ENCODE data around the gene KAZN.

The KAZN gene

GRCh38 chr1:14812189-14812588 is 213.7 kb downstream of the KAZN start:
- no peak overlapping the region for H3K4me3 ChIP-seq (ENCODE audit: low read depth in 1 of 2, low read length in 1 of 2)
- no peaks in the 10 kb centered on the region for H3K36me3 ChIP-seq
- no peaks in the 10 kb centered on the region for H3K9me3 ChIP-seq
- TF ChIP-seq, protein P1, sequence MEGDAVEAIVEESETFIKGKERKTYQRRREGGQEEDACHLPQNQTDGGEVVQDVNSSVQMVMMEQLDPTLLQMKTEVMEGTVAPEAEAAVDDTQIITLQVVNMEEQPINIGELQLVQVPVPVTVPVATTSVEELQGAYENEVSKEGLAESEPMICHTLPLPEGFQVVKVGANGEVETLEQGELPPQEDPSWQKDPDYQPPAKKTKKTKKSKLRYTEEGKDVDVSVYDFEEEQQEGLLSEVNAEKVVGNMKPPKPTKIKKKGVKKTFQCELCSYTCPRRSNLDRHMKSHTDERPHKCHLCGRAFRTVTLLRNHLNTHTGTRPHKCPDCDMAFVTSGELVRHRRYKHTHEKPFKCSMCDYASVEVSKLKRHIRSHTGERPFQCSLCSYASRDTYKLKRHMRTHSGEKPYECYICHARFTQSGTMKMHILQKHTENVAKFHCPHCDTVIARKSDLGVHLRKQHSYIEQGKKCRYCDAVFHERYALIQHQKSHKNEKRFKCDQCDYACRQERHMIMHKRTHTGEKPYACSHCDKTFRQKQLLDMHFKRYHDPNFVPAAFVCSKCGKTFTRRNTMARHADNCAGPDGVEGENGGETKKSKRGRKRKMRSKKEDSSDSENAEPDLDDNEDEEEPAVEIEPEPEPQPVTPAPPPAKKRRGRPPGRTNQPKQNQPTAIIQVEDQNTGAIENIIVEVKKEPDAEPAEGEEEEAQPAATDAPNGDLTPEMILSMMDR (IDR thresholded peaks at IDR 0.05): no peak
- H3K4me1 ChIP-seq (ENCODE audit: control insufficient read depth in 1 of 2, insufficient read depth in 1 of 2, low read depth in 1 of 2, low read length in 1 of 2): no peaks in the 10 kb centered on the region
- H3K27me3 ChIP-seq: peaks cover 23% of the 10 kb centered on the region
- H3K27ac ChIP-seq: no peak overlapping the region

GRCh38 chr1:14815175-14815877 is 216.8 kb downstream of the KAZN start:
- H3K4me3 ChIP-seq (ENCODE audit: low read depth in 1 of 2, low read length in 1 of 2): no peak overlapping the region
- H3K36me3 ChIP-seq: no peaks in the 10 kb centered on the region
- peaks cover 21% of the 10 kb centered on the region for H3K27me3 ChIP-seq
- H3K27ac ChIP-seq: no peak overlapping the region
- TF ChIP-seq, protein P1 (IDR thresholded peaks at IDR 0.05): no peak
- H3K4me1 ChIP-seq (ENCODE audit: control insufficient read depth in 1 of 2, insufficient read depth in 1 of 2, low read depth in 1 of 2, low read length in 1 of 2): no peaks in the 10 kb centered on the region
- H3K9me3 ChIP-seq: no peaks in the 10 kb centered on the region

DNA sequence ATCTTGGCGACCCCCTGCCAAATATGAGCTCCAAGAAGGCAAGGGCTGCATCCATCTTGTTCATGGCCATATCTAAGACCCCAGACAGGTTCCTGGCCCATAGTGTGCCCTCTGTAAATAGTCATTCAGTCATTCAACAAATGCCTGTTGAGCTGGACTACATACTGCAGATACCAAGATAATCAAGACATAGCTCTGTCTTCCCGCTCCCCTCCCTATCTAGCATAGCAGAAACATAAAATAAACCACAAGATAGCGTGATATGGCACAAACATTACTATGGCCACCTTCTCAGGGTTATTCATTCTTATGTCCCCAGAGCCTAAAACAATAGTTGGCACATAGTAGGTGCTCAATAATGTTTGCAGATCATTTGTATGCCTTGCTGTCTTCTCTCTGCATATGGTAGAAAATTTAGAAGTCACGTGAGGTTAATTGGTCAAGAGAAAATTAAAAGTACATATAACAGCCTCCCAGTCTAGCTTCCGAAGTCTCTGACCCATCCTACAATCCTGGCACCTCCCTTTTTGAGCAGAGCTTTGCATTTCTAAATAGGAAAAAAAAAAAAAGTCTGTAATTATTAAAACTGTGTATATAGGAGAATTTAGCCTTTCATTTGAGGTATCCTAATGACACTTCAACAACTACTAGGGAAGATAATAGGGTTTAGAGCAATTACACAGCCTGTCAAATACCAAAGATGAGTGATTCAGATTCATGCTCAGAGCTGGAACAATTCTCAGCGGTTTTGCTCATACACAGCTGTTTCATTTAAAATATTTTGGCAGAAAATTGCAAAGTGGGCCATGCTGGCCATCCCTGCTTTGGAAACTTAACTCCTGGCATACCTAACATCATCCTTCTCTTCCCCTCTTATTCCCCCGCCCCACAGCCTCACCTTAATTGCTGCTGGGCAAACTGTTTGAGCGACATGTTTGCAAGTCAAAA is 219.0 kb downstream of the KAZN start:
- H3K4me3 ChIP-seq (ENCODE audit: low read depth in 1 of 2, low read length in 1 of 2): no peak overlapping the region

DNA sequence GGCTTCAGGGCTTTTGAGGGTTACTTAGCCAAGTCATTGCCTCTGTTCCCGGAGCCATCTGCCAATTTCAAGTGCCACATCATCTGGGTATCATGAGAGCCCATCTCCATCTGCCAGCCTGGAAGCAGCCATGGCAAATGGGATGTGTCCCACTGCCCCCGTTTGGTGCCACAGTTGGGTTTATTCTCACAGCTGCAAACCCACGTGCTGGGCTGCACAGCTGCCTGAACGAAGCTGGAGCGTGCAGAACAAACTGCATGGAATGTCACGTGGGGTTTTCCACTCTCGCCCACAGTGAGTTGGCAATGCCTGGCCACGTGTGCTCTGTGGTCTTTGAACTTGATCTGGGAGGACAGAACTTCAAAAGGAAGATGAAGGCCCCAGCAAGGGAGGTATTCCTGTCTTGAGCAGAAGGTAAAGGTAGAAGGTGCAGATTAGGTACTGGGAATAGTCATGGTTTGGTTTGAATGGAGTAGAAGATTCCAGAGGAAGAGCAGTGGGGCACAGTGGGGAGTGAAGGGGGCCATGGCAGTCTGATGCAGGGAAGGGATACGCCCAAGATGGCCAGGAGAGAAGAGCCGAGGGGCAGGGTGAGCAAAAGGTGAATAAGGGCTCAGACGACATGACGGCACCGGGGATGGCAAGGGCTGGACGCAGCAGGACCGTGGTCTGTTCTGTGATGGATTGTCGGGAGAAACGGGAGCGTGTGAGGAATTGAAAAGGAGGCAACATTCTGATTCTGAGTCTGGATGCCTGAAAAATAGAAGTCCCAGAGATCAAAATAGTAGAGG is 222.0 kb downstream of the KAZN start:
- Histone ChIP-seq H3K36me3 (no peaks in the 10 kb centered on the region), H3K9me3 (no peaks in the 10 kb centered on the region), H3K4me3 (ENCODE audit: low read depth in 1 of 2, low read length in 1 of 2) (no peak overlapping the region), H3K27ac (no peak overlapping the region), H3K4me1 (ENCODE audit: control insufficient read depth in 1 of 2, insufficient read depth in 1 of 2, low read depth in 1 of 2, low read length in 1 of 2) (no peaks in the 10 kb centered on the region), H3K27me3 (no peaks in the 10 kb centered on the region)
- TF ChIP-seq, protein P1 (IDR thresholded peaks at IDR 0.05): no peak

More for the DNA sequence above, 219.0 kb downstream of the KAZN start:
- H3K27me3 ChIP-seq: no peaks in the 10 kb centered on the region
- no peaks in the 10 kb centered on the region for H3K9me3 ChIP-seq
- H3K4me1 ChIP-seq (ENCODE audit: control insufficient read depth in 1 of 2, insufficient read depth in 1 of 2, low read depth in 1 of 2, low read length in 1 of 2): no peaks in the 10 kb centered on the region
- no peaks in the 10 kb centered on the region for H3K36me3 ChIP-seq
- H3K27ac ChIP-seq: no peak overlapping the region
- TF ChIP-seq, protein P1 (IDR thresholded peaks at IDR 0.05): no peak

GRCh38 chr1:14822493-14822892 is 224.0 kb downstream of the KAZN start:
- no peaks in the 10 kb centered on the region for H3K4me1 ChIP-seq (ENCODE audit: control insufficient read depth in 1 of 2, insufficient read depth in 1 of 2, low read depth in 1 of 2, low read length in 1 of 2)
- H3K27ac ChIP-seq: no peak overlapping the region
- no peaks in the 10 kb centered on the region for H3K9me3 ChIP-seq
- TF ChIP-seq, protein P1 (IDR thresholded peaks at IDR 0.05): no peak
- no peaks in the 10 kb centered on the region for H3K27me3 ChIP-seq
- H3K36me3 ChIP-seq: no peaks in the 10 kb centered on the region
- H3K4me3 ChIP-seq (ENCODE audit: low read depth in 1 of 2, low read length in 1 of 2): no peak overlapping the region
